Duodenal mucosa (tissue), 2 donors: ENCODE results near the gene DDX43.
"Not testable (repeated sequence)": the region's sequence is repeated elsewhere in the genome, so short reads cannot be mapped to it uniquely, and the experiment has no call there.

Experiments used
- H3K27ac ChIP-seq: one replicate; pipeline ENCODE4 v1.7.0; 2013; ENCODE audit warnings: low read depth, low read length
- H3K27me3 ChIP-seq, 2 donors: one replicate each; pipeline ENCODE4 v1.7.0; 2013; ENCODE audit warnings: low read length in 2 of 2, control low read depth in 1 of 2; ENCODE audit not compliant: insufficient read depth in 2 of 2, control insufficient read depth in 1 of 2
- H3K36me3 ChIP-seq, 2 donors: one replicate each; pipeline ENCODE4 v1.7.0; 2013; ENCODE audit warnings: low read length in 2 of 2, control low read depth in 1 of 2; ENCODE audit not compliant: insufficient read depth in 2 of 2, control insufficient read depth in 1 of 2
- H3K4me1 ChIP-seq, 2 donors: one replicate each; pipeline ENCODE4 v1.7.0; 2013; ENCODE audit warnings: low read length in 2 of 2, control low read depth in 1 of 2; ENCODE audit not compliant: insufficient read depth in 2 of 2, control insufficient read depth in 1 of 2
- H3K4me3 ChIP-seq, 2 donors: one replicate each; pipeline ENCODE4 v1.7.0; 2013; ENCODE audit warnings: low read length in 2 of 2, low read depth in 1 of 2
- H3K9ac ChIP-seq, 2 donors: one replicate each; pipeline ENCODE4 v1.7.0; 2013; ENCODE audit warnings: low read length in 2 of 2, low read depth in 1 of 2
- H3K9me3 ChIP-seq, 2 donors: one replicate each; pipeline ENCODE4 v1.7.0; 2013; ENCODE audit warnings: low read length in 2 of 2, control low read depth in 1 of 2; ENCODE audit not compliant: control insufficient read depth in 1 of 2

The DDX43 gene

GRCh38 chr6:73367761-73368355 lies 26.8 kb upstream of the DDX43 start:
- no peaks in the 10 kb centered on the region for H3K36me3 ChIP-seq
- no peaks in the 10 kb centered on the region for H3K27me3 ChIP-seq
- H3K4me3 ChIP-seq = no peak overlapping the region
- H3K4me1 ChIP-seq = no peaks in the 10 kb centered on the region
- no peak overlapping the region for H3K27ac ChIP-seq
- no peak overlapping the region for H3K9ac ChIP-seq
- H3K9me3 ChIP-seq = peaks cover 0 to 9% of the 10 kb centered on the region in 2 donors

- Histone ChIP-seq H3K9me3 (peaks cover 0 to 9% of the 10 kb centered on the region in 2 donors), H3K4me3 (no peak overlapping the region), H3K9ac (no peak overlapping the region), H3K27me3 (no peaks in the 10 kb centered on the region), H3K27ac (no peak overlapping the region), H3K36me3 (no peaks in the 10 kb centered on the region), H3K4me1 (no peaks in the 10 kb centered on the region)
Measured at GRCh38 chr6:73368675-73369074, 26.0 kb upstream of the DDX43 start.

- no peak overlapping the region for H3K9ac ChIP-seq
- H3K27me3 ChIP-seq = no peaks in the 10 kb centered on the region
- no peak overlapping the region for H3K27ac ChIP-seq
- no peaks in the 10 kb centered on the region for H3K4me1 ChIP-seq
- H3K36me3 ChIP-seq = no peaks in the 10 kb centered on the region
- H3K9me3 ChIP-seq = peaks cover 0 to 9% of the 10 kb centered on the region in 2 donors
- no peak overlapping the region for H3K4me3 ChIP-seq
Measured at GRCh38 chr6:73369157-73369556, 25.5 kb upstream of the DDX43 start.

- Histone ChIP-seq H3K9ac (no peak within 1 kb of the TSS), H3K27ac (no peak within 1 kb of the TSS), H3K4me3 (no peak within 1 kb of the TSS), H3K36me3 (no peaks in the 10 kb centered on the region), H3K4me1 (no peaks in the 10 kb centered on the region), H3K9me3 (peaks cover 0 to 9% of the 10 kb centered on the region in 2 donors), H3K27me3 (no peaks in the 10 kb centered on the region)
Measured at GRCh38 chr6:73369563-73369962, 25.1 kb upstream of the DDX43 start, which contains the start of gene OOEP. OOEP (minus strand) TSS chr6:73369897; CDS start chr6:73369792, 105 bp downstream.

GRCh38 chr6:73371984-73372383 lies 22.6 kb upstream of the DDX43 start:
- H3K36me3 ChIP-seq = no peaks in the 10 kb centered on the region
- H3K9me3 ChIP-seq = peaks cover 0 to 9% of the 10 kb centered on the region in 2 donors
- no peak overlapping the region for H3K9ac ChIP-seq
- no peaks in the 10 kb centered on the region for H3K27me3 ChIP-seq
- H3K4me1 ChIP-seq = no peaks in the 10 kb centered on the region
- no peak overlapping the region for H3K27ac ChIP-seq
- no peak overlapping the region for H3K4me3 ChIP-seq

GRCh38 chr6:73372516-73372915 lies 22.1 kb upstream of the DDX43 start:
- no peak overlapping the region for H3K27ac ChIP-seq
- no peak overlapping the region for H3K9ac ChIP-seq
- peaks cover 0 to 9% of the 10 kb centered on the region in 2 donors for H3K9me3 ChIP-seq
- no peaks in the 10 kb centered on the region for H3K36me3 ChIP-seq
- no peaks in the 10 kb centered on the region for H3K27me3 ChIP-seq
- no peaks in the 10 kb centered on the region for H3K4me1 ChIP-seq
- H3K4me3 ChIP-seq = no peak overlapping the region

- Histone ChIP-seq H3K4me3 (no peak overlapping the region), H3K4me1 (no peaks in the 10 kb centered on the region), H3K36me3 (no peaks in the 10 kb centered on the region), H3K27ac (no peak overlapping the region), H3K9ac (no peak overlapping the region), H3K27me3 (no peaks in the 10 kb centered on the region), H3K9me3 (peaks cover 0 to 9% of the 10 kb centered on the region in 2 donors)
Measured at GRCh38 chr6:73375216-73375615, 19.4 kb upstream of the DDX43 start.

- peaks cover 0 to 4% of the 10 kb centered on the region in 2 donors for H3K9me3 ChIP-seq
- no peaks in the 10 kb centered on the region for H3K36me3 ChIP-seq
- no peak overlapping the region for H3K9ac ChIP-seq
- no peaks in the 10 kb centered on the region for H3K4me1 ChIP-seq
- H3K4me3 ChIP-seq = no peak overlapping the region
- H3K27ac ChIP-seq = no peak overlapping the region
- H3K27me3 ChIP-seq = no peaks in the 10 kb centered on the region
Measured at GRCh38 chr6:73377225-73377624, 17.4 kb upstream of the DDX43 start.

- not testable (repeated sequence) for H3K9ac ChIP-seq, H3K27me3 ChIP-seq, H3K9me3 ChIP-seq, H3K4me3 ChIP-seq, H3K4me1 ChIP-seq, H3K27ac ChIP-seq, H3K36me3 ChIP-seq
Measured at GRCh38 chr6:73381531-73381930, 13.1 kb upstream of the DDX43 start.

- no peaks in the 10 kb centered on the region for H3K27me3 ChIP-seq
- no peak overlapping the region for H3K9ac ChIP-seq
- no peak overlapping the region for H3K4me3 ChIP-seq
- H3K27ac ChIP-seq = no peak overlapping the region
- H3K4me1 ChIP-seq = no peaks in the 10 kb centered on the region
- H3K9me3 ChIP-seq = no peaks in the 10 kb centered on the region
- no peaks in the 10 kb centered on the region for H3K36me3 ChIP-seq
Measured at GRCh38 chr6:73382462-73383113, 12.0 kb upstream of the DDX43 start.
